SH-SY5Y (cell line): ENCODE results near the gene TMEM38B.

Experiments used
- GATA2 ChIP-seq: IDR thresholded peaks from 2 replicates; pipeline ENCODE4 v1.6.1; 2011; ENCODE audit warnings: mild to moderate bottlenecking, low read depth, low read length
- GATA3 ChIP-seq: IDR thresholded peaks from 2 replicates; pipeline ENCODE4 v1.6.1; 2011; ENCODE audit warnings: low read depth, mild to moderate bottlenecking, low read length, moderate library complexity

DNA sequence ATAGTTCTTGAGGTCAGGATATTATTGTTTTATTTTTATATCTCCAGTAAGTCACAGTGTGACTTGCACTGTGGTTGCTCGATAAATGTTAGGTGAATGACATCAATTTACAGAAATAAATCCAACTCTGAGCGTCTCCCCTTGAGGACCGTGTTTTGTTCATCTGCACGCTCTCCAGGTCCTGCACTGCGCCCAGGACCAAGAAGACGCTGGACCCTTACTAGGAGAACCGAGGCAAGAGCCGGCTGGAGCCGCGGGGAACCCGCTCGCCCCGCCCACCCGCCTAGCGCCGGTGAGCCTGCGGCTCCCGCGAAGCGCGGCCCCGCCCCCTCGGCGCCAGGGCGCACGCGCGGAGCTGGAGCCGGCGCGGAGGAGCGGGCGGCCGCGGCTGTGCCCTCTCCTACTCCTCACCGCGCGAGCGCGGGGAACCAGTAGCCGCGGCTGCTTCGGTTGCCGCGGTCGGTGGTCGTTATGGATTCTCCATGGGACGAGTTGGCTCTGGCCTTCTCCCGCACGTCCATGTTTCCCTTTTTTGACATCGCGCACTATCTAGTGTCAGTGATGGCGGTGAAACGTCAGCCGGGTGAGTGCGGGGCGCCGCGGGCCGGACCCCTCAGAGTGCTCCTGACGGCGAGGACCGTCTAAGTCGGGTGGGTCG lies at the start of gene TMEM38B:
- TF ChIP-seq GATA2 (no peak), GATA3 (no peak)
